NK-92 (cell line): ENCODE data around the gene CBY2.
"Not testable (repeated sequence)": the region's sequence is repeated elsewhere in the genome, so short reads cannot be mapped to it uniquely, and the experiment has no call there.

Experiments
- DNase-seq: peaks from one replicate; lab custom pipeline; 2025; ENCODE audit not compliant: unreplicated experiment; lab: John Stamatoyannopoulos, UW

Gene CBY2

GRCh38 chr13:45742985-45743384 lies 40.9 kb downstream of the CBY2 start:
- no peak for DNase-seq

DNA sequence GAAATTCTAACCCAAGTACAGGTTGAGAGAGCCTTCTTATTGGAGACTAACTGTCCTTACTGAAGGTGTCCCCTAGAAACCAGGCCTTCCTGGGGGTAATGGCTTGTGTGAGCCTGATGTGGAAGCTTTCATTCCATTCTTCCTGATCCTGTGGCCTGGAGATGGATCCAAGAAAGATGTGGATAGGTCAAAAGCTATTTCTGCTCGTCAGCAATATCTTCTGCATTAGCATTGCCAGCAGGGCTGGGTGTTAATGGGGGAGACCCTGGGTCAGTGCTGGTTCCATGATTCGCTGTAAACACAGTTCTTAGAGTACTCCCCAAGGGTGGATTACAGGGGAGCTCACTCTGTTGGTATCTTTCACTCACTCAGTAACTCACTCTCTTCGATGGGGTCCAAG lies 42.9 kb downstream of the CBY2 start:
- no peak for DNase-seq

DNA sequence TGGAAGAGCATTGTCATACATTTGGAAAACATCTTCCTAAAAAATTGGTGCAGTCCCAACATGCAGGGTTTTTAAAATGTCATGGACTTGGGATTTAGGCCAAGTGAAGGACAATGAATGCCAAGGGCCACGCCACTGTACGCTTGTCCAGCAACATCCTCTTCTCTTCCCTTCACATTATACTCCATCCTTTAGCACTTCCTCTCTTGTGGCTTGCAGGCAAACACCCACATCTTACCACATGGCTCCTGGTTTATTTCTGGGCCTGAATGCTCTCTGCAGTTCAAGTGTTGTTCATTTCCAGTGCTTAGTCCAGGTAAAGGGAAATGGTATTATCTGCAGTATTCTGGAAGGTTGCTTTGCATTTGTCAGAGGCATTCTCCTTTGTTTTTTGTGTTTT lies 45.0 kb downstream of the CBY2 start:
- DNase-seq, result no peak

DNA sequence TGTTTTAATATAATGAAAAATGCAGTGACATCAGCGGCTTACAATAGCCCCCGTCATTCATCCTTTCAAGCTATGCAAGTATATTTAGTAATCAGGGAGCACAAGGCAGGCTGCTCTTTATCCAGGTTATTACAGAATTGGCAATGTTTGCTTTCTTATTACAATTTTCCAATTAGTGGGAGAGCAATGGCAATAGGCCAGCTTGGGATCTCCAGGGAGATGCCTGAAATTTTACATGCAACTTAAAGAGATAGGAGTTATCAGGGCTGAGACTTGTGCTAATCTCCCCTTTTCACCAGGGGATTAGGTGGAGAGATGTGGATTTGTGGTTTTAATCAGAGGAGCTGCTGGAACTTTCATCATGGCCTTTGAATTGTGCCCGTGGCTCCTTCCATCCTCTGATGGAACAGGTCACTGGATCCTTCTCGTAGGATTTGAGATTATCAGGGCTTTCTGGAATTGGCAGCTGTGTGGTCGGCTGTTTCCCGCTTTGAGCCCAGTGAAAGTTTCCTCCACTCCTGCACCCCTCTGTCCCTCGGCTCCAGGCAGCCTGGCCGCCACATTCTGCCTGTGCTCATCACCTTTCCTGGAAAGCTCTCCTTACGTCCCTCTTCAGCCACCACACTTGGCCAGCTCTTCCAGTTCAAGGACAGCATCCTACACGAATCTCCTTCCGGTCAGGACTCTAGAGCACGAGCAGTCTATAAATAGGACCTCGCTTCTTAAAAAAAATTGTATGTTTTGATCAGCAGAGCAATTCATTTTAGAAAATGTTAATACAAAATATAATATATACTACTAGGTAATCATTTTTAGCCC lies 47.0 kb downstream of the CBY2 start:
- no peak for DNase-seq

DNA sequence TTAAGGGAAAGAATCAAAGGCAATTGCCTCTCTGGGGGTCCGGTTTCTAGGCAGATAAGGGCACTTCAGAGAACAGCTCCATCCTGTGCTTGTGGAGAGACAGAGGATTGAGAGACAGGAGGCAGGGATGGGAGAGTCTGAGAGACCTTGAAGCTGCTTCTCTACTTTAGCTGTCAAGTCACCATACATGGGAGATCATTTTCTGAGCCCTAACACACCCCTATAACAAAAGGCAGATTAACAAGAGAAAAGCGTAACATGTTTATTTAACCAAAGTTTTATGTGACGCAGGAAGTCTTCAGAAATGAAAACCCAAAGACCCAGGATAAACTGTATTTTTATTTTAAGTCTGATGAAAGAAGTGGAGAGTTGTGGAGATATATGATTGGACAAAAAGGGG lies 48.4 kb downstream of the CBY2 start:
- DNase-seq, result no peak

DNA sequence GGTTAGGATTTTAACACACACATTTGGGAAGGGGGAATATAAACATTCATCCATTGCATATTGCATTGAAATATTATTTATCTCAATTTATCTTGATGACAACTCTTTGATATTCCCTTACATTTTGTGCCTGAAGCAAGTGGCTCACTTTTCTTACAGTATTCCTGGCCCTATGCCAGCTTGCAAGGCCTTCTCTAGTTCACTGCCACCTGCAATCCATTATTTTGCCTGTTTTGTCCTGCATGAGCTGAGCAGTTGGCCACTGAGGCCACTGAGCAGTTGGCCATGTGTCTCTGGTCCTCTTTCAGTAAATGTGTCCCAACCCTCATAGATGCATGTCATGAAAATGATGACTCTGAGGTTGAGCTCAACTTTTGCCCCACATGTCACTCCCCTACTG lies 49.8 kb downstream of the CBY2 start:
- no peak for DNase-seq

GRCh38 chr13:45752510-45752909 lies 50.4 kb downstream of the CBY2 start:
- DNase-seq, result no peak

DNA sequence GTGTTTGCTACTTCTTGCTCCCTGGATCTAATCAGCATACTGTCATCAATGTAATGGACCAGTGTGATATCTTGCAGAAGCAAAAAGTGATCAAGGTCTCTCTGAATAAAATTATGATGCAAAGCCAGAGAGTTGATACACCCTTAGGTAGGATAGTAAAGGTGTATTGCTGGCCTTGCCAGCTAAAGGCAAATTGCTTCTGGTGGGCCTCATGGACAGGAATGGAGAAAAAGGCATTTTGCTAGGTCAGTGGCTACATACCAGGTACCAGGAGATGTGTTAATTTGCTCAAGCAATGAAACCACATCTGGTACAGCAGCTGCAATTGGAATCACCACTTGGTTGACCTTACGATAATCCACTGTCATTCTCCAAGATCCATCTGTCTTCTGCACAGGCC lies 54.4 kb downstream of the CBY2 start:
- DNase-seq, result not testable (repeated sequence)

DNA sequence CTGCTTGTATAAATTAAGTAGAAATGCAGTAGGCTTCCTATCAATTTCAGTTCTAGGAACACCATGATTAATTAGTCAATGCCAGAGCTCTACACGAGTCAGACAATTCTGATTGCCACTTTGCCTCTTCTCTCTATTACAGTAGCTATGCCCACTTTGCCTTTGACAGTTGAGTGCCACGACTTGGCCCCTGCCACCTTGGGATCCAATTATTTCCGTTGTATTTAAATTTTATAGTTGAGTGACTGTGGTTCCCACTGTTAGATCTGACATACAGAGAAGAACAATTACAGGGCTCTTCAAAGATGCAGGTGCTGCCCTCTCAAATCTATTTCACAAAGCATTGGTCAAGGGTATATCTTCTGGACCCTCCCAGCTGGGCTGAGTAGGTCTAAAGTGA lies 55.5 kb downstream of the CBY2 start:
- DNase-seq, result not testable (repeated sequence)

- DNase-seq, result no peak
These were observed 61.3 kb downstream of the CBY2 start for GRCh38 chr13:45763419-45763818.
